CD14-positive monocyte (primary cell): ENCODE results near the gene TLNRD1. TPM values are rescaled to one million over a fixed set of nuclear protein-coding genes. Genes with fewer than 3 reads are reported as not detected.

Experiments used
- DNase-seq, 3 donors: peaks; one replicate each; pipeline ENCODE4 v3.0.0-alpha.2; 2011 to 2022
- H2AFZ ChIP-seq: 2 replicates; pipeline ENCODE4 v1.6.0; 2012; ENCODE audit warnings: mild to moderate bottlenecking, low read depth, low read length, inconsistent platforms; ENCODE audit not compliant: insufficient read depth, poor library complexity, severe bottlenecking
- H3K27ac ChIP-seq, 2 donors: 1 replicate in 1 of 2; 2 replicates in 1 of 2; pipeline ENCODE4 v1.5.1; 2012 to 2013; ENCODE audit warnings: low read length in 2 of 2, control low read depth in 1 of 2, inconsistent platforms in 1 of 2, low read depth in 1 of 2, mild to moderate bottlenecking in 1 of 2
- H3K27me3 ChIP-seq, 2 donors: one replicate each; pipeline versions ENCODE4 v1.6.0 to v1.6.1; 2011 to 2013; ENCODE audit warnings: low read length in 2 of 2; ENCODE audit not compliant: control insufficient read depth in 2 of 2, insufficient read depth in 2 of 2
- H3K36me3 ChIP-seq, 2 donors: replicated peaks in 1 of 2; 1 replicate in 1 of 2; 2 replicates in 1 of 2; pipeline versions ENCODE4 v1.5.1 to v1.6.1; 2012 to 2013; ENCODE audit warnings: low read length in 2 of 2, control low read depth in 1 of 2, inconsistent platforms in 1 of 2, mild to moderate bottlenecking in 1 of 2; ENCODE audit not compliant: insufficient read depth in 2 of 2, control insufficient read depth in 1 of 2
- H3K4me1 ChIP-seq, 2 donors: 1 replicate in 1 of 2; 2 replicates in 1 of 2; pipeline versions ENCODE4 v1.5.1 to v1.6.1; 2012 to 2013; ENCODE audit warnings: low read length in 2 of 2, control low read depth in 1 of 2, inconsistent platforms in 1 of 2, mild to moderate bottlenecking in 1 of 2, moderate library complexity in 1 of 2; ENCODE audit not compliant: insufficient read depth in 2 of 2, control insufficient read depth in 1 of 2
- H3K4me2 ChIP-seq: replicated peaks from 2 replicates; pipeline ENCODE3; 2012; ENCODE audit warnings: low read length, moderate library complexity, mild to moderate bottlenecking; ENCODE audit not compliant: poor library complexity, severe bottlenecking; ENCODE audit errors: extremely low read depth
- H3K4me3 ChIP-seq, 3 experiments: fragments of 200-600 bp in 1 of 3; sonication (generic) in 1 of 3; replicated peaks in 1 of 3; 1 replicate in 2 of 3; 2 replicates in 1 of 3; pipeline ENCODE4 v1.5.1; 2011 to 2013; ENCODE audit warnings: low read length in 3 of 3, mild to moderate bottlenecking in 3 of 3, control low read depth in 2 of 3, low read depth in 2 of 3, inconsistent platforms in 1 of 3, moderate library complexity in 1 of 3
- H3K79me2 ChIP-seq: 2 replicates; pipeline ENCODE4 v1.6.0; 2012; ENCODE audit warnings: mild to moderate bottlenecking, control low read depth, inconsistent platforms, low read length, moderate library complexity; ENCODE audit not compliant: insufficient read depth
- H3K9ac ChIP-seq: 2 replicates; pipeline ENCODE4 v1.6.0; 2017; ENCODE audit warnings: low read length, mild to moderate bottlenecking; ENCODE audit not compliant: insufficient read depth, poor library complexity, severe bottlenecking
- H3K9me3 ChIP-seq, 2 donors: replicated peaks in 1 of 2; 1 replicate in 1 of 2; 2 replicates in 1 of 2; pipeline versions ENCODE4 v1.5.1 to v1.6.1; 2012 to 2013; ENCODE audit warnings: low read length in 2 of 2, control low read depth in 1 of 2; ENCODE audit not compliant: control insufficient read depth in 1 of 2, insufficient read depth in 1 of 2
- H4K20me1 ChIP-seq: 2 replicates; pipeline ENCODE4 v1.6.0; 2012; ENCODE audit warnings: mild to moderate bottlenecking, low read length, control low read depth, moderate library complexity; ENCODE audit not compliant: insufficient read depth
- H3K27ac Mint-ChIP-seq, 7 donors: one replicate each; pipeline ENCODE4 v1.8.0; 2020; ENCODE audit warnings: mild to moderate bottlenecking in 7 of 7, mixed read lengths in 7 of 7, moderate library complexity in 6 of 7, inconsistent platforms in 2 of 7
- H3K27me3 Mint-ChIP-seq, 3 donors: one replicate each; pipeline ENCODE4 v1.8.0; 2021 to 2022; ENCODE audit warnings: low read depth in 3 of 3, mild to moderate bottlenecking in 3 of 3, mixed read lengths in 3 of 3, moderate library complexity in 3 of 3, inconsistent platforms in 1 of 3
- H3K36me3 Mint-ChIP-seq, 2 donors: one replicate each; pipeline ENCODE4 v1.8.0; 2020; ENCODE audit warnings: mixed read lengths in 2 of 2, inconsistent platforms in 1 of 2, mild to moderate bottlenecking in 1 of 2
- H3K4me1 Mint-ChIP-seq: one replicate; pipeline ENCODE4 v1.8.0; 2020; ENCODE audit warnings: mild to moderate bottlenecking, mixed read lengths
- H3K4me3 Mint-ChIP-seq, 2 donors: one replicate each; pipeline ENCODE4 v1.8.0; 2020; ENCODE audit warnings: mild to moderate bottlenecking in 2 of 2, mixed read lengths in 2 of 2, moderate library complexity in 1 of 2
- H3K9me3 Mint-ChIP-seq, 7 donors: one replicate each; pipeline ENCODE4 v1.8.0; 2020 to 2022; ENCODE audit warnings: mixed read lengths in 7 of 7, mild to moderate bottlenecking in 6 of 7, moderate library complexity in 6 of 7, inconsistent platforms in 2 of 7
- WGBS: methylation state at CpG from one replicate; pipeline ENCODE4 v1.1.5; 2013; ENCODE audit warnings: missing lambda C conversion rate; ENCODE audit not compliant: insufficient coverage; 5-methylcytosine and 5-hydroxymethylcytosine counted together
- intact Hi-C, 2 donors: fragments of 100-400 bp; cut with micrococcal nuclease; formaldehyde crosslinking; loops; one replicate each; pipeline versions ENCODE4 v1.15.0 to v1.15.1; 2023
- polyA plus RNA-seq, 3 donors: library from polyadenylated mRNA; depleted of rRNA in 1 of 3; unstranded in 2 of 3; stranded (reverse) in 1 of 3; fragments of 300-500 nt in 2 of 3; fragments of >200 nt in 1 of 3; fragmentation: Illumina TruSeq in 2 of 3; gene quantifications; 1 replicate in 2 of 3; 2 replicates in 1 of 3; pipeline ENCODE4 v1.2.3, GENCODE V29; 2012 to 2021
- TF ChIP-seq, protein P1 (sequence below): fragments of 200-600 bp; IDR thresholded peaks from one replicate; pipeline ENCODE4 v1.8.0; 2022; ENCODE audit warnings: antibody characterized with exemption, mild to moderate bottlenecking

The TLNRD1 gene
- polyA plus RNA-seq, 3 donors = 2.6 to 12.6 (median 3.4) TPM

DNA sequence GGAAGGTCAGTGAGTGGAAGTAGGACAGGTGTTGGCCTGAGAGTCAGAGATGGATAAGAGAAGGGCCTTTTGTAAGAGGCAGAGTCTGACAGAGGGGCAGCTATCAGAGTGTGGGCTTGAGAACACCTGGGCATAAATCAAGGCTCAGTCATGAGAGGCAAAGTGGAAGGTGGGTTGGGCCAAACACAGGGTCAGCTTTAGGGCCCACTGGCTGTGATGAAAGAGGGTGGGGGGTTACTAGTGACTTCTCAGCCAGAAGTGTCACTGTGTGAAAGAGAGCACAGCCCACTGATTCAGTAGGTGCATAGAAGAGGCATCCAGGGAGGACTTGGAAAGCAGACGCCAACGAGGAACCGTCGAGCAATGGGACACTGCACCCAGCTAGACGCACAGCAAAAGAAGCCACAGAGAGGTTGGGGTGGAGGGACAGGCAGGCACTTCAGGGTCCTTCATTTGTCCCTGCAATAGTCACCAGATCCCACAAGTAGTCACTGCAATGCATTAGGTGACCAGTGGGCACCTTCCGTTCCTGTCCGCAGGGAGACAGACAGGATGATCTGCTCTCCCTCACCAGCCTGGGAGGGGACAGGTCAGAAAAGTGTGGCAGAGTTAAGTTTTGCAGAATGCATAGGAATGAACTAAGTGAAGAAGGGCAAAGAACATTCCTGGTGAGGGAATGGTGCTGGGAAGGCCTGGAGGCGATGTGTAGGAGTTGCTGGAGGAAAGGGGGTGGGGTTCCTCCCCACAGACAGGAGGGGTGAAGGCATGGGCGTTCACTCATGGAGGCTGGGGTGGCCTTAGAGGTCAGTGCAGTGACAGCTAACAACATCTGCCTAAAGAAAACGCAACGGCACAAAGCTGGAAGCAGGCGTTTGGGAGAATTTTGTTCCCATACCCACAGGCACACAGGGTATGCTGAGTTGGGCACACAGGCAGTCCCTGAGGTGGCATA is 47.4 kb upstream of the TLNRD1 start:
- Histone ChIP-seq H3K4me3 (no peak overlapping the region), H2AFZ (no peak overlapping the region), H3K79me2 (no peaks in the 10 kb centered on the region), H3K4me1 (peaks cover 17% of the 10 kb centered on the region in 2 donors), H3K9ac (no peak overlapping the region), H3K27me3 (no peaks in the 10 kb centered on the region), H3K36me3 (peaks cover 23 to 44% of the 10 kb centered on the region in 2 donors), H3K4me2 (no peak overlapping the region), H3K27ac (no peak overlapping the region), H3K9me3 (no peaks in the 10 kb centered on the region), H4K20me1 (no peaks in the 10 kb centered on the region)
- Mint-ChIP-seq H3K4me1 (peaks cover 22% of the 10 kb centered on the region), H3K27me3 (peaks cover 1 to 5% (median 2%) of the 10 kb centered on the region in 3 donors), H3K27ac (peak overlapping the region in 1 of 7 donors; percentile 7), H3K9me3 (peaks cover 0 to 2% (median 0%) of the 10 kb centered on the region in 7 donors), H3K4me3 (no peak overlapping the region), H3K36me3 (peaks cover 43 to 44% of the 10 kb centered on the region in 2 donors)
- 96% methylated on average over 9 of the region's 12 CpGs for WGBS
- intact Hi-C loops = no loop called here
- DNase-seq = no peak
- TF ChIP-seq, protein P1, sequence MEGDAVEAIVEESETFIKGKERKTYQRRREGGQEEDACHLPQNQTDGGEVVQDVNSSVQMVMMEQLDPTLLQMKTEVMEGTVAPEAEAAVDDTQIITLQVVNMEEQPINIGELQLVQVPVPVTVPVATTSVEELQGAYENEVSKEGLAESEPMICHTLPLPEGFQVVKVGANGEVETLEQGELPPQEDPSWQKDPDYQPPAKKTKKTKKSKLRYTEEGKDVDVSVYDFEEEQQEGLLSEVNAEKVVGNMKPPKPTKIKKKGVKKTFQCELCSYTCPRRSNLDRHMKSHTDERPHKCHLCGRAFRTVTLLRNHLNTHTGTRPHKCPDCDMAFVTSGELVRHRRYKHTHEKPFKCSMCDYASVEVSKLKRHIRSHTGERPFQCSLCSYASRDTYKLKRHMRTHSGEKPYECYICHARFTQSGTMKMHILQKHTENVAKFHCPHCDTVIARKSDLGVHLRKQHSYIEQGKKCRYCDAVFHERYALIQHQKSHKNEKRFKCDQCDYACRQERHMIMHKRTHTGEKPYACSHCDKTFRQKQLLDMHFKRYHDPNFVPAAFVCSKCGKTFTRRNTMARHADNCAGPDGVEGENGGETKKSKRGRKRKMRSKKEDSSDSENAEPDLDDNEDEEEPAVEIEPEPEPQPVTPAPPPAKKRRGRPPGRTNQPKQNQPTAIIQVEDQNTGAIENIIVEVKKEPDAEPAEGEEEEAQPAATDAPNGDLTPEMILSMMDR = no peak

DNA sequence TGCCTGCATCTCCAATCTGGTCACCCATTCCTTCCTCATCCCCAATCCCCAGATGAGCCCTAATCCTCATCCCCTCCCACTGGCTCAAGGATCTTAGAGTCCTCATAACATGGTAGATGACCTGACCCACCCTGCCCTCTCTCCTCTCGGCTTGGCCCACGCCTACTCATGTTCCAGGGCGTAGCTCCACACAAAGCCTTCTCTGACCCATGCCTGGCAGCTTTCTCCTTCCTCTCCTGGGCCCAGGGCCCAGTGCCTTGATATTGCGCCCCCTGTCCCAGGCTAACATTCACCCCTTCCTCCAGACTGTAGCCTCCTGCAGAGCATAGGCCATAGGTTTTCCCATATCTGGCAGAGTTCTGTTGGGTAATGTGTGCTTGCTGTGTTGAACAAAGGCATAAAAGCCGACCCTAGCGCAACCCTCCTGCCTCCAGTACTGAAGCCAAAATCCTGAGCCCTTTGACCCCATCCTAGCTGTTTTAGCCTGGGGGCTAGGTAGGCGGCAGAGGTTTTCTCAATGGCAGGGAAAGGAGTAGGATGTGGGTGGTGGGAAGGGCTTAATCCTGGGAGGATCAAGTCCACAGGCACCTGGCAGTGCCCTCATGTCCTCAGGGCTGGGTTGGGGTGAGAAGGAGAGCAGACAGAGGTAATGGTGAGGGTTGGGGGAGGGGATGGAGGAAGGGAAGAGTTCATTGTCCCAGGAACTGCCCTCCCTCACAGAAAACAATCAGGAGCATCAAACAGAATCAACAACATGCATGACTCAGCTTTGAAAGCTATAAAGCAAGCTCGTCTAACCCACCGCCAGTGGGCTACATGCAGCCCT is 46.6 kb upstream of the TLNRD1 start:
- Mint-ChIP-seq H3K27ac (peak overlapping the region in 3 of 7 donors; percentile 40 to 84 (median 50)), H3K4me3 (no peak overlapping the region), H3K9me3 (peaks cover 0 to 2% (median 0%) of the 10 kb centered on the region in 7 donors), H3K27me3 (peaks cover 1 to 5% (median 2%) of the 10 kb centered on the region in 3 donors), H3K4me1 (peaks cover 22% of the 10 kb centered on the region), H3K36me3 (peaks cover 42 to 51% of the 10 kb centered on the region in 2 donors)
- no peaks in the 10 kb centered on the region for H4K20me1 ChIP-seq
- peaks cover 22 to 42% of the 10 kb centered on the region in 2 donors for H3K36me3 ChIP-seq
- H3K4me3 ChIP-seq = no peak overlapping the region
- WGBS = 99% methylated on average over 7 of the region's 9 CpGs
- no peak overlapping the region for H3K4me2 ChIP-seq
- no peaks in the 10 kb centered on the region for H3K9me3 ChIP-seq
- intact Hi-C loops = no loop called here
- H3K27me3 ChIP-seq = no peaks in the 10 kb centered on the region
- no peak for DNase-seq
- H3K79me2 ChIP-seq = no peaks in the 10 kb centered on the region
- H3K9ac ChIP-seq = no peak overlapping the region
- H3K4me1 ChIP-seq = peaks cover 17% of the 10 kb centered on the region in 2 donors
- H2AFZ ChIP-seq = no peak overlapping the region
- TF ChIP-seq, protein P1 = no peak
- H3K27ac ChIP-seq = no peak overlapping the region
